NCI-H146 treated with DMSO at 0.1 percent for 48 hours (cell line): ENCODE measurements around the gene HMX3.
A peak's percentile ranks its signal among the peaks of the same experiment; 100 is the strongest.

Experiments used
- DNase-seq: peaks from one replicate; lab custom pipeline; 2025; ENCODE audit not compliant: unreplicated experiment; lab: John Stamatoyannopoulos, UW

HMX3 gene

GRCh38 chr10:123135415-123136141 is at the start of gene HMX3:
Gene HMX3, plus strand, starts transcription at chr10:123135970. Its CDS starts 81 bp downstream, at chr10:123136051.
- peak; percentile 18 for DNase-seq

- DNase-seq, result no peak
These were observed 49.5 kb upstream of the HMX3 start for GRCh38 chr10:123086281-123086680.

- DNase-seq, result no peak
These were observed 48.4 kb upstream of the HMX3 start for GRCh38 chr10:123087348-123087747.

- DNase-seq, result no peak
These were observed 48.0 kb upstream of the HMX3 start for GRCh38 chr10:123087786-123088185.

GRCh38 chr10:123092635-123093414 is 42.9 kb upstream of the HMX3 start:
- DNase-seq, result no peak

GRCh38 chr10:123093489-123093888 is 42.3 kb upstream of the HMX3 start:
- no peak for DNase-seq

- no peak for DNase-seq
These were observed 39.3 kb upstream of the HMX3 start for GRCh38 chr10:123096452-123096851.

GRCh38 chr10:123097039-123097438 is 38.7 kb upstream of the HMX3 start:
- DNase-seq, result peak; percentile 28

- no peak for DNase-seq
These were observed 35.6 kb upstream of the HMX3 start for GRCh38 chr10:123100030-123100762.

GRCh38 chr10:123101872-123102271 is 33.9 kb upstream of the HMX3 start:
- DNase-seq, result no peak

GRCh38 chr10:123102673-123103072 is 33.1 kb upstream of the HMX3 start:
- peak; percentile 50 for DNase-seq

- DNase-seq, result peak; percentile 25
These were observed 31.8 kb upstream of the HMX3 start for GRCh38 chr10:123103944-123104343.

- DNase-seq, result no peak
These were observed 26.3 kb upstream of the HMX3 start for GRCh38 chr10:123109466-123109865.

GRCh38 chr10:123117644-123118417 is 17.9 kb upstream of the HMX3 start:
- no peak for DNase-seq

- DNase-seq, result no peak
These were observed 16.7 kb upstream of the HMX3 start for GRCh38 chr10:123119081-123119480.

GRCh38 chr10:123126246-123126645 is 9.5 kb upstream of the HMX3 start:
- no peak for DNase-seq

GRCh38 chr10:123129618-123130271 is 6.0 kb upstream of the HMX3 start:
- DNase-seq, result no peak

- DNase-seq, result peak; percentile 58
These were observed 2.9 kb upstream of the HMX3 start for GRCh38 chr10:123132576-123133477.
